ENCODE results near the gene S1PR3. TPM values are rescaled to one million over a fixed set of nuclear protein-coding genes. Genes with fewer than 3 reads are reported as not detected.

The S1PR3 gene
- total RNA-seq, 4 donors from 2014 or later = 5.6 to 8.1 (median 6.0) TPM

- 52 to 74% methylated on average over 8 of the region's 8 CpGs for WGBS, 2 donors
- H3K27me3 ChIP-seq = no peaks in the 10 kb centered on the region
Measured at GRCh38 chr9:88969646-88970373, 21.5 kb upstream of the S1PR3 start.

GRCh38 chr9:88971131-88971960 is 19.9 kb upstream of the S1PR3 start:
- intact Hi-C loops (cut with DNase I) = no loop called here
- Histone ChIP-seq H3K4me1 (no peaks in the 10 kb centered on the region), H3K36me3 (no peaks in the 10 kb centered on the region), H3K27me3 (no peaks in the 10 kb centered on the region), H3K9me3 (no peaks in the 10 kb centered on the region), H3K27ac (no peak overlapping the region), H3K4me3 (replicated peaks in 1 of 3) (no peak overlapping the region)
- 87 to 89% methylated on average over 23 of the region's 23 CpGs for WGBS, 2 donors
- DNase-seq = no peak
- no peak for TF ChIP-seq POLR2A (IDR thresholded peaks at IDR 0.05)
- TF ChIP-seq, protein P1, sequence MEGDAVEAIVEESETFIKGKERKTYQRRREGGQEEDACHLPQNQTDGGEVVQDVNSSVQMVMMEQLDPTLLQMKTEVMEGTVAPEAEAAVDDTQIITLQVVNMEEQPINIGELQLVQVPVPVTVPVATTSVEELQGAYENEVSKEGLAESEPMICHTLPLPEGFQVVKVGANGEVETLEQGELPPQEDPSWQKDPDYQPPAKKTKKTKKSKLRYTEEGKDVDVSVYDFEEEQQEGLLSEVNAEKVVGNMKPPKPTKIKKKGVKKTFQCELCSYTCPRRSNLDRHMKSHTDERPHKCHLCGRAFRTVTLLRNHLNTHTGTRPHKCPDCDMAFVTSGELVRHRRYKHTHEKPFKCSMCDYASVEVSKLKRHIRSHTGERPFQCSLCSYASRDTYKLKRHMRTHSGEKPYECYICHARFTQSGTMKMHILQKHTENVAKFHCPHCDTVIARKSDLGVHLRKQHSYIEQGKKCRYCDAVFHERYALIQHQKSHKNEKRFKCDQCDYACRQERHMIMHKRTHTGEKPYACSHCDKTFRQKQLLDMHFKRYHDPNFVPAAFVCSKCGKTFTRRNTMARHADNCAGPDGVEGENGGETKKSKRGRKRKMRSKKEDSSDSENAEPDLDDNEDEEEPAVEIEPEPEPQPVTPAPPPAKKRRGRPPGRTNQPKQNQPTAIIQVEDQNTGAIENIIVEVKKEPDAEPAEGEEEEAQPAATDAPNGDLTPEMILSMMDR (IDR thresholded peaks at IDR 0.05) = no peak

More at GRCh38 chr9:88969646-88970373, 21.5 kb upstream of the S1PR3 start:
- Histone ChIP-seq H3K9me3 (no peaks in the 10 kb centered on the region), H3K27ac (no peak overlapping the region), H3K4me1 (no peaks in the 10 kb centered on the region), H3K36me3 (no peaks in the 10 kb centered on the region), H3K4me3 (replicated peaks in 1 of 3) (no peak overlapping the region)
- intact Hi-C loops (cut with DNase I) = no loop called here
- DNase-seq = no peak
- TF ChIP-seq, protein P1 (IDR thresholded peaks at IDR 0.05) = no peak
- TF ChIP-seq POLR2A (IDR thresholded peaks at IDR 0.05) = no peak

DNA sequence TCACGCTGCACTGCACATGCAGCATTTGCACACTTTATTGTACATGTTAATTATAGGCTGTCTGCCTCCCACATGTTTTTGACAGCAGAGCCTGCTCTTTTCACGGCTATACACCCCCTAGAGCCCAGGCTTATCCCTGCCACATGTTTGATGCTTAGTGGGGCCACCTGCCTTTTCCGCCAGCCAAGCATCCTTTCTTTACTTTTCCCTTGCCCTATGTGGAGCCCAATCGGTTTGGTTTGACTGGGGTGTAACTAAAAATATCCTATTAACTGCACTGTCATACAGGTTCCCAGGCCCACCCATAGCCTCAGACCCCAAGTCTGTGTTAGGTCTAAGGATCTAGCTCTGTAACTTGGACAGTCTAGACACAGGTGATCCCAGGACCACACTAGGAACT is 18.9 kb upstream of the S1PR3 start:
- Histone ChIP-seq H3K27ac (no peak overlapping the region), H3K4me1 (no peaks in the 10 kb centered on the region), H3K4me3 (replicated peaks in 1 of 3) (no peak overlapping the region), H3K9me3 (no peaks in the 10 kb centered on the region), H3K27me3 (no peaks in the 10 kb centered on the region), H3K36me3 (no peaks in the 10 kb centered on the region)
- intact Hi-C loops (cut with DNase I) = no loop called here
- 91 to 92% methylated on average over 4 of the region's 4 CpGs for WGBS, 2 donors
- no peak for DNase-seq
- TF ChIP-seq, protein P1 (IDR thresholded peaks at IDR 0.05) = no peak
- TF ChIP-seq POLR2A (IDR thresholded peaks at IDR 0.05) = no peak

DNA sequence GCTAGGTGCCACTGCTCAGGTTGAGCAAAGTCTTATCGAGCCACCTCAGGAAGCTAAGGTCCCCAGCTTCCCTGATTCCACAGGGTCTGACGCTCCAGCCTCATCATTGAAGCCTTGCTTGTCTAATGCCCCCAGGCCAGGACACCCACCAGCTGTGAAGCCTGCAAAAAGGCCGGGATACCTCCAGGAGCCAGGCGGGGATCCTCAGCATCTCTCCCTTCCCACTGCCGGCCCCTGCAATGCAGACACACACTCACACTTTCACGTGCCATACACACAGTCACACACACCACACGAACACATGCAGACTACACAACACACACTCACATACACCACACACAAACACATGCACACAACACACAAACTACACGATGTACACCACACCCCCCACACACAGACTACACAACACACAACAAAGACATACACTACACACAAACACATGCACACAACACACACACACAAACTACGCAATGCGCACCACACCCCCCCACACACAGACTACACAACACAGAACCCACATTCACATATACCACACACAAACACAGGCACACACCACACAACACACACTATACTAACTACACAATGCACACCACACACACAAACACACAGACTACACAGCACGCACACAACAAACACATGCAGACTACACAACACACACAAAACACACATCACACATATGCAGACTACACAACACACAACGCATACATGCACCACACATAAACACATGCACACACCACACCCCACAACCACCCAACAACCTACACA is 17.8 kb upstream of the S1PR3 start:
- intact Hi-C loops (cut with DNase I) = no loop called here
- TF ChIP-seq, protein P1 (IDR thresholded peaks at IDR 0.05) = no peak
- no peak for TF ChIP-seq POLR2A (IDR thresholded peaks at IDR 0.05)
- Histone ChIP-seq H3K27me3 (no peaks in the 10 kb centered on the region), H3K27ac (no peak overlapping the region), H3K4me1 (no peaks in the 10 kb centered on the region), H3K4me3 (replicated peaks in 1 of 3) (no peak overlapping the region), H3K36me3 (no peaks in the 10 kb centered on the region), H3K9me3 (no peaks in the 10 kb centered on the region)
- DNase-seq = no peak
- WGBS, 2 donors = 92 to 93% methylated on average over 11 to 12 of the region's 12 CpGs

All from thyroid gland (tissue), 4 donors.